OCI-LY1 (cell line): ENCODE measurements around the gene HNRNPF.

Experiments used
- CTCF ChIP-seq: fragments of 200-600 bp; sonication (generic), shearing (Covaris generic); IDR thresholded peaks from 2 replicates; pipeline ENCODE4 v1.5.1; 2017; ENCODE audit warnings: mild to moderate bottlenecking, antibody characterized with exemption, low read length, moderate library complexity, mixed read lengths
- EZH2 ChIP-seq: fragments of 200-600 bp; sonication (generic), shearing (Covaris generic); IDR thresholded peaks from 2 replicates; pipeline ENCODE4 v1.8.0; 2017; ENCODE audit warnings: borderline replicate concordance, mixed run types, mild to moderate bottlenecking, antibody characterized with exemption, low read length, moderate library complexity, mixed read lengths

- TF ChIP-seq CTCF = no peak
- TF ChIP-seq EZH2 = no peak
Measured at GRCh38 chr10:43453266-43453831, 44.4 kb upstream of the HNRNPF start.
